Activated CD4-positive, alpha-beta T cell treated with anti-CD3 and anti-CD28 coated beads, Interleukin-2, amount 10 ng/mL, durations not matched to agents 7 days and 5 days (primary cell): ENCODE measurements around the gene ADGRL3. TPM values are rescaled to one million over a fixed set of nuclear protein-coding genes. Genes with fewer than 3 reads are reported as not detected.
"Not testable (repeated sequence)": the region's sequence is repeated elsewhere in the genome, so short reads cannot be mapped to it uniquely, and the experiment has no call there.

Experiments
- CTCF ChIA-PET: fragments of 350-600 bp; sonication (Branson Sonifier 250); formaldehyde crosslinking; loops from one replicate; lab custom pipeline; 2021; ENCODE audit warnings: antibody characterized with exemption; lab: Charles Lee
- POLR2A ChIA-PET: fragments of 350-600 bp; sonication (Branson Sonifier 250); formaldehyde crosslinking; loops from one replicate; lab custom pipeline; 2021; ENCODE audit warnings: antibody characterized with exemption; lab: Charles Lee
- DNase-seq: peaks from one replicate; pipeline ENCODE4 v3.0.0-alpha.2; 2020
- H3K27ac Mint-ChIP-seq: one replicate; pipeline ENCODE4 v1.8.0; 2021; ENCODE audit warnings: mild to moderate bottlenecking, moderate library complexity, mixed read lengths
- H3K27me3 Mint-ChIP-seq: one replicate; pipeline ENCODE4 v1.8.0; 2021; ENCODE audit warnings: mixed read lengths
- H3K36me3 Mint-ChIP-seq: one replicate; pipeline ENCODE4 v1.8.0; 2021; ENCODE audit warnings: low read depth, mixed read lengths
- H3K4me1 Mint-ChIP-seq: one replicate; pipeline ENCODE4 v1.8.0; 2021; ENCODE audit warnings: mixed read lengths
- H3K4me3 Mint-ChIP-seq: one replicate; pipeline ENCODE4 v1.8.0; 2021; ENCODE audit warnings: mild to moderate bottlenecking, moderate library complexity, mixed read lengths
- H3K9me3 Mint-ChIP-seq: one replicate; pipeline ENCODE4 v1.8.0; 2021; ENCODE audit warnings: mixed read lengths
- total RNA-seq, 2 experiments: library from RNA; stranded (reverse); gene quantifications; one replicate each; pipeline ENCODE4 v1.2.3, GENCODE V29; 2021

ADGRL3 gene
- total RNA-seq, 2 experiments from 2014 or later = not detected

GRCh38 chr4:61959087-61959486 is 759.0 kb downstream of the ADGRL3 start:
- ChIA-PET CTCF (no interaction called here), POLR2A (no interaction called here)
- Mint-ChIP-seq H3K27me3 (no peaks in the 10 kb centered on the region), H3K27ac (no peak overlapping the region), H3K4me3 (no peak overlapping the region), H3K9me3 (peaks cover 13% of the 10 kb centered on the region), H3K36me3 (no peaks in the 10 kb centered on the region), H3K4me1 (no peaks in the 10 kb centered on the region)
- DNase-seq = no peak

- no peaks in the 10 kb centered on the region for H3K36me3 Mint-ChIP-seq
- H3K9me3 Mint-ChIP-seq = peaks cover 11% of the 10 kb centered on the region
- H3K27me3 Mint-ChIP-seq = no peaks in the 10 kb centered on the region
- no peaks in the 10 kb centered on the region for H3K4me1 Mint-ChIP-seq
- H3K4me3 Mint-ChIP-seq = no peak overlapping the region
- CTCF ChIA-PET = no interaction called here
- no peak for DNase-seq
- no peak overlapping the region for H3K27ac Mint-ChIP-seq
- POLR2A ChIA-PET = no interaction called here
Measured at GRCh38 chr4:61984260-61984909, 784.3 kb downstream of the ADGRL3 start.

- H3K36me3 Mint-ChIP-seq = no peaks in the 10 kb centered on the region
- peaks cover 11% of the 10 kb centered on the region for H3K9me3 Mint-ChIP-seq
- H3K27ac Mint-ChIP-seq = no peak overlapping the region
- ChIA-PET POLR2A (no interaction called here), CTCF (no interaction called here)
- no peak overlapping the region for H3K4me3 Mint-ChIP-seq
- no peak for DNase-seq
- no peaks in the 10 kb centered on the region for H3K27me3 Mint-ChIP-seq
- no peaks in the 10 kb centered on the region for H3K4me1 Mint-ChIP-seq
Measured at GRCh38 chr4:61985426-61985825, 785.3 kb downstream of the ADGRL3 start.

- H3K9me3 Mint-ChIP-seq, CTCF ChIA-PET, H3K4me1 Mint-ChIP-seq, H3K27ac Mint-ChIP-seq, POLR2A ChIA-PET, H3K36me3 Mint-ChIP-seq, DNase-seq, H3K4me3 Mint-ChIP-seq, H3K27me3 Mint-ChIP-seq: not testable (repeated sequence)
Measured at GRCh38 chr4:61986929-61987328, 786.8 kb downstream of the ADGRL3 start.

GRCh38 chr4:61992351-61992750 is 792.2 kb downstream of the ADGRL3 start:
- no peak overlapping the region for H3K27ac Mint-ChIP-seq
- ChIA-PET CTCF (no interaction called here), POLR2A (no interaction called here)
- H3K27me3 Mint-ChIP-seq = no peaks in the 10 kb centered on the region
- no peak overlapping the region for H3K4me3 Mint-ChIP-seq
- no peaks in the 10 kb centered on the region for H3K36me3 Mint-ChIP-seq
- no peaks in the 10 kb centered on the region for H3K4me1 Mint-ChIP-seq
- H3K9me3 Mint-ChIP-seq = peaks cover 4% of the 10 kb centered on the region
- DNase-seq = no peak

GRCh38 chr4:61994036-61994435 is 793.9 kb downstream of the ADGRL3 start:
- no peaks in the 10 kb centered on the region for H3K27me3 Mint-ChIP-seq
- peaks cover 4% of the 10 kb centered on the region for H3K9me3 Mint-ChIP-seq
- POLR2A ChIA-PET = no interaction called here
- CTCF ChIA-PET = no interaction called here
- no peak for DNase-seq
- no peak overlapping the region for H3K4me3 Mint-ChIP-seq
- H3K27ac Mint-ChIP-seq = no peak overlapping the region
- H3K4me1 Mint-ChIP-seq = no peaks in the 10 kb centered on the region
- no peaks in the 10 kb centered on the region for H3K36me3 Mint-ChIP-seq

- Mint-ChIP-seq H3K27me3 (no peaks in the 10 kb centered on the region), H3K4me1 (no peaks in the 10 kb centered on the region), H3K27ac (no peak overlapping the region), H3K9me3 (peaks cover 4% of the 10 kb centered on the region), H3K4me3 (no peak overlapping the region), H3K36me3 (no peaks in the 10 kb centered on the region)
- CTCF ChIA-PET = interaction anchor here (0.6 kb wide), 1 partner anchor 789 kb away, joined by 3 read pairs; no protein-coding TSS in a partner anchor
- no peak for DNase-seq
- POLR2A ChIA-PET = no interaction called here
Measured at GRCh38 chr4:61995717-61996340, 795.7 kb downstream of the ADGRL3 start.

GRCh38 chr4:61996943-61997342 is 796.8 kb downstream of the ADGRL3 start:
- H3K27me3 Mint-ChIP-seq = no peaks in the 10 kb centered on the region
- H3K4me1 Mint-ChIP-seq = no peaks in the 10 kb centered on the region
- peaks cover 4% of the 10 kb centered on the region for H3K9me3 Mint-ChIP-seq
- ChIA-PET POLR2A (no interaction called here), CTCF (no interaction called here)
- DNase-seq = no peak
- no peaks in the 10 kb centered on the region for H3K36me3 Mint-ChIP-seq
- H3K4me3 Mint-ChIP-seq = no peak overlapping the region
- no peak overlapping the region for H3K27ac Mint-ChIP-seq

GRCh38 chr4:61997831-61998230 is 797.7 kb downstream of the ADGRL3 start:
- Mint-ChIP-seq H3K4me1 (no peaks in the 10 kb centered on the region), H3K9me3 (peaks cover 4% of the 10 kb centered on the region), H3K27ac (no peak overlapping the region), H3K27me3 (no peaks in the 10 kb centered on the region), H3K36me3 (no peaks in the 10 kb centered on the region), H3K4me3 (no peak overlapping the region)
- ChIA-PET POLR2A (no interaction called here), CTCF (no interaction called here)
- DNase-seq = no peak

- CTCF ChIA-PET = no interaction called here
- H3K27ac Mint-ChIP-seq = no peak overlapping the region
- H3K4me3 Mint-ChIP-seq = no peak overlapping the region
- no peaks in the 10 kb centered on the region for H3K4me1 Mint-ChIP-seq
- no peak for DNase-seq
- POLR2A ChIA-PET = no interaction called here
- H3K9me3 Mint-ChIP-seq = peaks cover 5% of the 10 kb centered on the region
- no peaks in the 10 kb centered on the region for H3K27me3 Mint-ChIP-seq
- H3K36me3 Mint-ChIP-seq = no peaks in the 10 kb centered on the region
Measured at GRCh38 chr4:62003695-62004094, 803.6 kb downstream of the ADGRL3 start.

- ChIA-PET POLR2A (no interaction called here), CTCF (no interaction called here)
- Mint-ChIP-seq H3K9me3 (peaks cover 5% of the 10 kb centered on the region), H3K27me3 (no peaks in the 10 kb centered on the region), H3K27ac (no peak overlapping the region), H3K4me1 (no peaks in the 10 kb centered on the region), H3K4me3 (no peak overlapping the region), H3K36me3 (no peaks in the 10 kb centered on the region)
- DNase-seq = no peak
Measured at GRCh38 chr4:62004881-62005280, 804.8 kb downstream of the ADGRL3 start.

- Mint-ChIP-seq H3K9me3 (peaks cover 5% of the 10 kb centered on the region), H3K36me3 (no peaks in the 10 kb centered on the region), H3K27ac (no peak overlapping the region), H3K4me1 (no peaks in the 10 kb centered on the region), H3K27me3 (no peaks in the 10 kb centered on the region), H3K4me3 (no peak overlapping the region)
- POLR2A ChIA-PET = no interaction called here
- CTCF ChIA-PET = no interaction called here
- DNase-seq = no peak
Measured at GRCh38 chr4:62006108-62006507, 806.0 kb downstream of the ADGRL3 start.

GRCh38 chr4:62015043-62015739 is 815.1 kb downstream of the ADGRL3 start:
- Mint-ChIP-seq H3K9me3 (peaks cover 12% of the 10 kb centered on the region), H3K36me3 (no peaks in the 10 kb centered on the region), H3K27ac (no peak overlapping the region), H3K4me3 (no peak overlapping the region), H3K4me1 (no peaks in the 10 kb centered on the region), H3K27me3 (no peaks in the 10 kb centered on the region)
- no peak for DNase-seq
- CTCF ChIA-PET = no interaction called here
- POLR2A ChIA-PET = no interaction called here
